LoVo (cell line): Measurements from ENCODE around the gene WDR7.

Experiments
- DNase-seq: peaks from one replicate; pipeline ENCODE4 v3.0.0-alpha.2; 2016; ENCODE audit warnings: low spot score

The WDR7 gene

DNA sequence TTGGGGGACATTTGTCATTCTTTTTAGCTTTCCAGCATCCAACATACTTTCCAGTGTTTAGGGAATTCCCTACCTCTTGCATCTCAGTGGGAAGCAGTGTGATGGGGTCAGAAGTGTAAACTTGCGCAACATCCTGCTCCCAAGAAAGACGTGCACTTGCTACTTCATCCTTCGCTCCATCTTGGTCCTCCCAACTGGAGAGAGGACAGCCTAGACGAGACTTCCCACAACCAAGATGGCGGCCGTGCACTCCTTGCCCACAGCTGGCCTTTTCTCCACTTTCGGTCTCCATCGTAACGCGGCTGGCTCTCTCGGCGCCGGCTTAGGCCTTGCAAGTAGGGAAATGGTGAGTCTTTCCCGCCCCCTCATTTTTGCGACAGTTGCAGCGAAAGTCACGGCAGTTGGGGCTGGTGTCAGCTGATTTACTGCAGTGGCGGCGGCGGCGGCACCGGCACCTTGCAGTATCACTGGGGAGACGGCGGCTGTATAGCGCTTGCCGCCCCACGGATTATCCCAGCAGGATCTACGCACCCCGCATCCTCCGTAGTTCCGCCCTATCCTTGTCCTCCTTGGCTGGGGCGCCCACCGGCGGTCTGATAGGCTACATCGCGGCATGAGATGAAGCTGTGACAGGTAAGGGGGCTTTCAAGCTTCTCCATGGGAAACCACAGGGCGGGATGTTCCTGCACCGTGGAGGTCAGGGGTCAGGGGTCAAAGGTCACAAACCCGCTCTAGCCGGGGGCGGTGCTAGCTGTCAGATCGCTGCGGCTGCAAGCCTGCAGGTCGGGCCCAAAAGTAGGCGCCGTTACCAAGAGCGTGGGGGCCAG is at the start of gene WDR7:
Gene WDR7 (plus strand): TSS at position 416 of the 827 bp plus-strand sequence. CDS start 21,157 bp downstream, outside the sequence.
- DNase-seq: peak; percentile 94

DNA sequence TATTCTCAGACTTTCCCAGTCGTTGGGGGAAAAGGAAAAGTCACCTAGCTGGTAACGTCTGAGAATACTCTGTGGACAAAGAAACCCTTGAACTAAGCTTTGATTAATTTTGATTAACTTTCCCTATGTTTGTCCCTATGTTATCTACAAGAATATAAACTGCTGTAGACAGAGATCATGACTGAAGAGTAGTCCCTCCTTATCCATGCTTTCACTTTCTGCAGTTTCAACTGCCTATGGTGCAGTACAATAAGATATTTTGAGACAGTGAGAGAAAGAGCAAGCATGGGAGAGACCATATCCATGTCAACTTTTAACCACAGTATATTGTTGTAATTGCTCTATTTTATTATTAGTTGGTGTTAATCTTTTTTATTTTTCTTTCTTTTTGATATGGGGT is 44.5 kb upstream of the WDR7 start:
- DNase-seq: no peak

DNA sequence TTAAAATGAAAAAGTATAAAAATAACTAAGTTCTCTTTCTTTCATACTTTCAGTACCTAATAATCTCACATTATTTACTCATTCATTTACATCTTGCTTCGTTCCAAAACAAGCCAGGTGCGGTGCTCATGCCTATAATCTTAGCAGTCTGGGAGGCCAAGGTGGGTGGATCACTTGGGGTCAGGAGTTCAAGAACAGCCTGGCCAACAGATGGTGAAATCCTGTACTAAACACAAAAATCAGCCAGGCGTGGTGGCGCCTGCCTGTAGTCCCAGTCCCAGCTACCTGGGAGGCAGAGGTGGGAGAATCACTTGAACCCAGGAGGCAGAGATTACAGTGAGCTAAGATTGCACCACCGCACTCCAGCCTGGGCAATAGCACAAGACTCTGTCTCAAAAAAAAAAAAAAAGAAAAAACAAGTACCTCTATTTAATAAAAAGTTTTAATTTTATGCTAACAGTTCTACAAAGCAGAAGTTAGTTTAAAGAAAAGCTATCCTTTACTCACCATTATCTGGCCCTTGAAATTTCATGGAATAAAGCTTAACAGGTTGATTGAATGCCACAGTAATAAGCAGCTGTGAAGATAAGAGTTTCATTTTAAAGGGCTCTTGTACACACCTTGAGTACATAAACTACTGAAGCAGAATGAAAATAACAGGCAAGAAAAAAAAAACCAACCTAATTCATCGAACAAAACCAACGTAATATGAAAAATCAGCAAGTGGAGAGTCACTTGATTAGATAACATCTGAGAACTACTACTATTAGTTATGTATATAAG is 35.2 kb upstream of the WDR7 start:
- no peak for DNase-seq

DNA sequence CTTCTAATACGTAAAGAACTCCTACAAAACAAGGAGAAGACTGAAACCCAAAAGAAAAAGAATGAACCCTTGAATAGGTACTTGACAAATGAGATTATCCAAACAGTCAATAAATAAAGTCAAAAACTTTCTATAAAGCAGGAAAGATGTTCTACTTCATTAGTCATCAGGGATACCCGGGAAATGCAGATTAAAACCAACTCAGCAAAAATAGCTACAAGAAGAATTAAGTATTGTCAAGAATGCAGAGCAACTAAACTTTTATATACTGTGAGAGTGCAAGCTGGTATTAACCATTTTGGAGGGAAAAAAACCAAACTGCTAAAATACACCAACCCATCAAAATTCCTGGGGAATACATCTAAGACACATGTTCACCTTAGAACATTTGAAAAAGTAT is 23.2 kb upstream of the WDR7 start:
- DNase-seq: no peak

DNA sequence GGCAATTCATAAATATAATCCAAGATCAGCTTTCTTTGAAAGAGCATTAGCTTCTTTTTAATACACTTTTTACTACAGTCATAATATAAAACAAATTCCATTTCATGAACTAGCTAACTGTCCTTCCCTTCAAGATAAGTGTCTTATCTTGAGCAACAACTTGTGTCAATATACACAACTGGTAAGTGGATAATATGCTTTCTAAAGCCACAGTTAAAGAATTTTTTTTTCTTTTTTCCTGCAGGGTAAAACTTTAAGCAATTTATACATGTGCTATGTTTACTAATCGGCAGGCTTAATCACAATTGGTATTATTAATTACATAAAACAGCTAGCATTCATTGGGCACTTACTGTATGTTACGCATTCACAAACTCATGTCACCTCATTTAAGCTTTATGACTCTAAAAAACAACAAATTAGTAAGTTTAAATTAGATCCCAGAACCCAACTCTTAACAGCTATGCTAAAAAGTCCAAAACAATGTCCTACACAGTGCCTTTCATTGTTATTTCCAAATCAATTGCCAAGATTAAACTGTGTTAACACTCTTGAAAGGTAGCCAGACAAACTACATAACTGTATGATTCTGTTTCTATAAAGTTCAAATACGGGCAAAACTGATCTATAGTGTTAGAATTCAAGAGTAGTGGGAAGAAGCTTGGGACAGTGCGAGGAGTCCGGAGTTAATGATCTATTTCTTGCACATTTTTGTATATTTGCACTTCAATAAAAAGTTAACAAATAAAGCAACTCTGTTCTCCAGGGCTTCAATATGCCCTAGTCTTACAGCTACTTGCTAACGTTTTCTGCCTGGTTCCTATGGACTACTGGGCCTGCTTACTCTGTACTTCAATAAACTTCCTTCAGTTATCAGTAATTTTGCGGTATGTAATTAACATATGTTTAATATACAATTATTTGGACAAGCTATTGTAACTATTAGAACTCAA is 18.8 kb upstream of the WDR7 start:
- DNase-seq: no peak

DNA sequence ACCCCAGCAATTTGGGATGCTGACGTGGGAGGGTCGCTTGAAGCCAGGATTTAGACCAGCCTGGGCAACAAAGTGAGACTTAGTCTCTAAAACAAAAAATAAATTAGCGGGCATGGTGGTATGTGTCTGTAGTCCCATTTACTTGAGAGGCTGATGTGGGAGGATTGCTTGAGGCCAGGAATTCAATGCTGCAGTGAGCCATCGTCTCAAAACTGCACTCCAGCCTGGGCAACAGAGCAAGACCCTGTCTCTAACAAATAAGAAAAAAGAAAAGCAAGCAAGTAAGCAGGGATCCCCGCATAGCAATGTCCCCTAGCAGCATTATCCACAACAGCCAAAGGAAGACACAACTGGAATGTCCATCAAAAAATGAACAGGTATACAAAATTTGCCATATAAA is 16.2 kb upstream of the WDR7 start:
- no peak for DNase-seq

DNA sequence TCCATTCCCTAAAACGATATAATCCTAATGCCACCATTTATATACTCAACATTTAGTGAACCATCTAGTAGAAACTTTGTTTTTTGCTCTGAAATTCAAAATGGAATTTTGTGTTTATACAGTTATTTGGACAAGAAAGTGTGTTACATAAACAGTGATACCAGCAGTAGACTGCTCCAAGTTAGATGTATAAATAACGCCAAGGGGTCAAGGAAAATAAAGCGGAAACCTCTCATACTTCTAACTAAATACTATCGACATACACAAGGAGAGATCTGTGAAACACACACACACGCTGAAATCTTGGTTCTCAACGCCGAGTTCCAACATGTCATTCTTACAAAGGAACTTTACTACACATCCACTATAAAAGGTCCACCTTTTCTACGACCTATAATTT is 14.0 kb upstream of the WDR7 start:
- no peak for DNase-seq

DNA sequence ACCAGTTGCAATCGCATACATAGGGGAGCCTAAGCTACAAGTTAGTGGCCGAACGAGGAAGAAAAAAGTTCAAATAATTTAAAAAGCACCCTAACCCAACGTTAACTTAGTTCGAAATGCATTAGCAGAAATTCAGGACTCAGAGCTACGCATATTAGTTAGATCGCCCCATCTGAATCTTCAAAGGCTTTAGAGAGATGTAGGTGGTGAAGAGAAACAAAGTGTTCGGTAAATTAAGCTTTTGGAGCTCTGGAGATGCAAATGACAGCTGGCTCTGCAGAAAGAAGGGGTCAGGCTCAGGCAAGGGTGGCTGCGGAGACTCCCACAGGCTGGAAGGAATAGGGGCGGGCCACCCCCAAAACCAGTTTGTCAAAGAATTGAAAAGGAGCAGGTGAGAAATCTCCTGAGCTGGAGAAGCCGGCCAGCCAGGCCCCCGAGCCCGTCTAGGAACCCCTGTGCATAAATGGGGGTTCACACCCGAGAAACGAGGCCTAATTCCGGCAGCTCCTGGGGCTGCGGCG is 13.4 kb upstream of the WDR7 start:
- no peak for DNase-seq

DNA sequence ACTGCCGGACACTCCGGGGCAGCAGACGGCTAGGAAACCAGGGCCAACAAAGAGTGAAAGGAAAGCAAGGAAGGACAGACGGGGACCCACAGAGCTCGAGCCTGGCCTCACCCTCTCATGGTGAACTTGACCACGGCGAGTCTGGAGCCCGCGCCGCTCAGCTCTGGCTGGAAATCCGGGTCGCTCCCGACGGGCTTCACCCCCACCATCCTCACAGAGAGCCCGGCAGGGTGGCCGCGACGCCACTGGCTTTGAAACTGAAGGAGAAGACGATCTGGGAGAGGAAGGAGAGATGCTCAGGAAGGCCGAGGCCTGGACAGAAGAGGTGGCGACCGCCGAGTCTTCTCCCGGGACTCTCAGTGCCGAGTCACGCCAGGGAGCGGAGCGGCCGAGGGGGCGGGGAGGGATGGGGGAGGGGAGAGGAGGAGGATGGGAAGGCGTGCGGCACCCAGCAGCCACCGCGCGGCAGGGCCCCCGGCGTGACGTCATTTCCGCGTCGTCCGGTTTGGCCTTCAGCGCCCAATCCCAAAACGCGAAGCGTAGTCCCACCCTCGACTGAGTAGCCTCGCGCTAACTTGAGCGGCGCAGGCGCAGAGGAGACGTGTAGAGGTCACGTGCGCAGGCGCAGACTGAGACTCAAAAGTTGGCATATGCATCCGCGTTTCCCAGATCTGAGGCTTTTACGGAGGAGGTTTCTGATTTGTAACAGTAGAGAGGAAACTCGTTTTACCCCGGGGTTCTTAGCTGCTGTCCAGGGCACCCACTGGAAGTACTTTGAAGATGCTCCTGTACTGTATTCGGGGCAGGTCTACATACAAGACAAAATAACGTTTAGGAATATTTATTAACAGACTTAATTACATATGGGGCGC is 12.7 kb upstream of the WDR7 start, which contains the start of gene TXNL1:
Gene TXNL1 (minus strand): TSS at position 361 of the 872 bp plus-strand sequence. CDS start 152 bp downstream, at position 209.
- DNase-seq: peak; percentile 99

DNA sequence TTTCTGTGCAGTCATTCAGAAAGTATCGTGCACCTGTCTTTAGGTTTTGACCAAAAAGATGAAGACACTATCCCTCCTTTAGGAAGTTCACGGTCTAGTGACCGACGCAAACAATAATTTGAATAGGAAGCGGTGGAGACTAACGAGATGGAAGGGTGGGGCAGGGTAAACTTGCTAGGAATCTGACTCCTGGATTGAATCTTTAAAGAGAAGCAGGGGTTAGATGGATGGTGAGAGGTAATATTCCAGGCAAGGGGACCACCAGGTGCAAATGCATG is 12.1 kb upstream of the WDR7 start:
- DNase-seq: peak; percentile 30

DNA sequence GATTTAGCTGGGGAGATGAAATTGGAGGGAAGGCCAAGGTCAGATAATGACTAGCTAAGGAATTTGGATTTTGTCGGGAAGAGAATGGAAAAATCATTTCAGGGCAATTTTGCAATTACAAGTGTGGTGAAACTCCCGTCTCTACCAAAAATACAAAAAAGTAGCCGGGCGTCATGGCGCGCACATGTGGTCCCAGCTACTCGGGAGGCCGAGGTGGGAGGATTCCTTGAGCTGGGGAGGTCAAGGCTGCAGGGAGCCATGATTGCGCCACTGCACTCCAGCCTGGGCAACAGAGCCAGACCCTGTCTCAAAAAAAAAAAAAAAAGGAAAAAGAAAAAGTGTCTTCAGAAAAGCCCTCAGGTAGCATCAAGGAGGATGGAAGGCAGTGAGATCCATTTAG is 11.6 kb upstream of the WDR7 start:
- no peak for DNase-seq

DNA sequence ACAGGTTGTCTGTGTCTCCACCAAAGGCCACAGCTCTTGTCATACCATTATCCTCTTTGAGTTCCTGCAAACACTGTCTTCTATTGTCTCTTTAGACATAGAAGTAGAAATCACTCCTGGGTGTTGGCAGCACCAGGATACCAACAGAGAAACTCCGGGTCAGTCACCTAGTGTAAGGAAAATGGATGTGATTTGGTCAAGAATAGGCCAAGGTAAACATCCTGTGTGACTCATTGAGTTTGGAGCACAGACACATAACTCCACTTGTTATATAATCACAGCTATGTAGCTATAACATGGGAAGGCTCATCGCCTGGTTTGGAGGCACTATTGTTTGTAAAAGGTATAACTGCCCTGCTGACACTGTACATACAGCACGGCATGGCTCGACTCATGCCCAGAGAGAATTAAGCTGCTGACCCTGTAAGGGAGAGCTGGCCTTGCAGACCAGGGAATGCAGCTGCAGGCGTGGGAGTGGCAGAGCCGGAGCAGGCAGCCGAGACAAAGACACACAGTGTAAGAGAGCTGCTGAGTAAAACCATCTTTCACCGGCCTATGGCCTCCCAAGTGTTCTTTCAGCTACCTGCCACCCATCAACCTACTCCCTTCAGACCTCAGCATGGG is 9.3 kb upstream of the WDR7 start:
- DNase-seq: no peak

DNA sequence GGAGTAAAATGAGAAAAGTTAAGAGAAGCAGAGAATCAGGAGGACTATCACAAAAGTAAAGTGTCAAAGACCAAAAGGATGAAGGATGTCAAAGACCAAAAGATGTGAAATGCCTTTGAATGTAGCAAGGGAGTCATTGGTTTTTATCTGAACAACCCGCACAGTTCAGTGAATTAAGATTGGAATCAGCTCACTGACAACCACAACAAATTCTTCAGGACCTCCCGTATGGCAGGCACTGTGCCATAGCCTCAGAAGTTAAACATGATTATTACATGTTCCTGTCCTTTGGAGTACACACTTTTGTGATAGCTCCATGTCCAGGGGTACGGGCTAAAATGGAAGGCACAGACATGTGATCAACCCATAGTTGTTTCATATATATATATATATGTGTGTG is 7.8 kb upstream of the WDR7 start:
- no peak for DNase-seq

DNA sequence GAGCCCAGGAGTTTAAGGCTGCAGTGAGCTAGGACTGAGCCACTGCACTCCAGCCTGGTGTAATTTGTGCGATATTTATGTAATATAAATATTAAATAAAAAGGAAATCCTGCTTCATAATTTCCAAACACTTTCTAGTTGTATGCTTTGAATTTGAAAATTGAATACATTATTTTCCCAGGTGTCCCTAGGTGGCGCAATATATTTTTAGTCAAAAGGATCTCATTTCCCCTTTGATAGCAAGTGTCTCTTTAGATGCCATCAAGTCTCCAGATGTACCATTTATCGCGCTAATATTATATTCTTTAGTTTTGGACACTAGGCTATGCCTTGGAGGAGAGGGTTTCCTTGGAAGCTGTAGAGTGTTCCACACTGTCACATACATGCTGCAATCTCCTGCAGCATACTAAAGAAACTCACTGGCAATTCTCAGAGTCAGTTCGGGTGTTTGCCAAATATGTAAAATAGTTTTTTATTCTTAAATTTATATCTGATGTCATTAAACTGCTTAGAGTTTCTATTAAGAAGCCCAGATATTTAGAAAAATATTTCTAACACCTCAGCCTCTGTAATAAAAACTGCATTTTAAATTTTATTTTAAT is 5.6 kb upstream of the WDR7 start:
- DNase-seq: peak; percentile 29

DNA sequence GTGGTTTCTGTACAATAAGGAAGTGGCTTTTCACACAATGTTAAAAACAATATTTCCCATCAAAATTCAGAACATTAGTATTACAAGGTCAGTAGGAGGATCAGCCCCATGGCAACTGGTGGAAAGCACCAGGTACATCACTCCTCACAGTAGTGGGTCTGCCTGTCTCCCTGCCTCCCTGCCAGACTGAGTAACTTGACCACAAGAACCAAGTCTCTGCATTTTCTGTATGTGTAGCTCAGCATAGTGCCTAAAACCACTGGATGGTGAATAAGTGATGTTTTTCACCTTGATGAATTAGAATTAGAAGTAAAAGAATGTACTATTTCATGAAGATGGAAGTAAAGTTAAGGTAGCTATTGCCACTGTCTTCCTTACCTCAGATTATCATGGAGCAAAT is 4.1 kb upstream of the WDR7 start:
- no peak for DNase-seq

DNA sequence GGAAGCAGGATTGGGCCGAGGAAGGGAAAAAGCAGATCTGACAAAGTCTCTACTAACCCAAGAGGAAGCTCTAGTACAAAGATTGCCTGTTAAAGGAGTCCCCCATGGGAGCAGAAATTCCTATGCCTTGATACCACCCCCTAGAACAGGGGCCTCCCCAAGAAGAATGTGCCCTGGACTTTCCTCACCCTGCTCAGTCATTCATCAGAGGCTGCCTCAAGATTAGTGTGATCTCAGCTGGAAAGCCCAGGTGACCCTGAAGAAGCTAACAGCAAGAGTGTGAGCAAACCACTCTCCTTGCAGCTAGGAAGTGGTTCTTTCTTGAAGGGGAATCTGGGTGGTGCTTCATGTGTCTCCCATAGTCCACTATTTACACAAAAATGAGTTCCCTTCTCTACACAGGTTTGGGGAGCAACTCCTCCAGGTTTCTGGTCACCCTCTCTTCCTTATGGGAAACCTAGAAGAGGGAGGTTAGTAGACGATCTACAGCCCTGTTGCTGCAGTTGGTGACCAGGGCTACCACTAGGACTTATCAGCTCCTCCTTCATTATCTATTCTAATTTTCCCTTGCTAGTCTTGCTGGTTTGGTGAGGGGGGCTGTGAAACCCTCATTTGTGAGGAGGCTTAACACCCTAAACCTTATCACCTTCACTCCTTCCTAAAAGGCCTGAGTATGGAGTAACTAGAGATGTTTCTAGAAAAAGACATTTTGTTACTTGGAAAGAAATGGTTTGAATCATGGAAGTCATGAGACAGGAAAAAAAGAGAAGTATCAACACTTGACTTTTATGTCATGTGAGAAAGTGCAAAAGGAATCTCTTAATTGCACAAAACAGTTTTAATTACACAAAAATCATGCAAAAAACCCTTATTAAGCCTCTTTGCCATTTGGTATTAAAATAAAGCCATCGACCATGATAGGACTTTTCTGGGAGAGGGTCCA is 2.9 kb upstream of the WDR7 start:
- DNase-seq: no peak

DNA sequence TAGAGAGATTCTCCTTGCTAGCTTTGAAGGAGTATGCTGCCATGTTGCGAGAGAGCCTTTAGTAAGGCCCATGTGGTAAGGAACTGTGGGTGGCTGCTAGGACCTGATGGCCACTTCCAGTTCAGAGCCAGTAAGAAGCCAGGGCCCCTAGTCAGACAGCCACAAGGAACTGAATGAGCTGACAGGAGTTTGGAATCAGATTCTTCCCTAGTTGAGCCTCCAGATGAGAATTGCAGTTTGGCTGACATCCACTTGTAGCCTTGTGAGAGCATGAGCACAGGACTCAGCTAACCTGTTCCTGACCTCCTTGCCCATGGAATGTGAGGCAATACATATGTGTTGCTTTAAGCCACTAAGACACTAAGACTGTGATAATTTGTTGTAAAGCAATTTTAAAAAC is 1.2 kb upstream of the WDR7 start:
- no peak for DNase-seq

DNA sequence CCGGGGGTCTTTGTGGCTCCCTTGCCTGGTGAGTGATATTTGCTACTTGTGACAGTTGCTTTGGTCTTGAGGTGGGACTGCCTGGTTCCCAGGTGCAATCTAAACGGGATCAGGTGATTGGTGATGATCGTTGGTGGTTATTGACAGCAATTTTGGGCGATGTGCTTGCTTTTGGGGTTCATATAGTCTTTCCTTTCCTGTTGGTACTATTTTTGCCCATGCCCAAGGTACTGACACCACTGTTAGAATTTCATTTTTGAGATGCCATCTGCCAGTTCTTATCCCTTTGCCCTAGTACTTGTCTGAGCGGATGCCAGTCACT is 573 bp downstream of the WDR7 start:
- DNase-seq: no peak

DNA sequence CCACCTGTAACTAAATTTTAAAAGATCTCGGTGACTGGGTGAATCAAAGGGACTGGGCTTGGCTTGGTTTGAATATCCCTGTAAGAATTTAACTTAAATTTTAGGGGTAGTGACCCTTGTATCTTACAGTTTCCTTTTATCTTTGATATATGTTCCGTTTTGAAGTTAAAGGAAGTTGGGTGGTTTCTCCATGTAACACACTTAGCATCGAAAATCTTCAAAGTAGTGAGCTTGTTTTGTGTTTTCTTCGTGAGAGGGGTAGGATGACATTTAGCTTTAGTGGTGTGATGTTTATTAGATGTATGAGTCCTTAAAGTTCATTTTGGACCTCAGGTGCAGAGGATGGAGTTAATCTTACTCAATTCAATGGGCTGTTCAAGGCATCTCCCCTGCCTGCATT is 1.6 kb downstream of the WDR7 start:
- DNase-seq: no peak
